Right atrium auricular region (tissue), 2 donors: ENCODE measurements around the gene DPT. TPM values are rescaled to one million over a fixed set of nuclear protein-coding genes. Genes with fewer than 3 reads are reported as not detected.
A peak's percentile ranks its signal among the peaks of the same experiment; 100 is the strongest.

Source experiments
- DNase-seq: peaks from one replicate; pipeline ENCODE4 v3.0.0-alpha.2; 2019; ENCODE audit warnings: low spot score
- H3K27ac ChIP-seq, 2 donors: fragments of 200-600 bp; sonication (generic); 1 replicate in 1 of 2; 2 replicates in 1 of 2; pipeline ENCODE4 v1.5.1; 2016 to 2019
- H3K27me3 ChIP-seq, 2 donors: fragments of 200-600 bp; sonication (generic); one replicate each; pipeline versions ENCODE4 v1.5.1 to v1.6.0; 2017 to 2019
- H3K36me3 ChIP-seq: fragments of 200-600 bp; sonication (generic); one replicate; pipeline ENCODE4 v1.5.1; 2016
- H3K4me1 ChIP-seq, 2 donors: fragments of 200-600 bp; sonication (generic); one replicate each; pipeline versions ENCODE4 v1.5.1 to v1.6.0; 2017 to 2019
- H3K4me3 ChIP-seq, 2 donors: fragments of 200-600 bp; sonication (generic); 1 replicate in 1 of 2; 2 replicates in 1 of 2; pipeline ENCODE4 v1.5.1; 2017 to 2019; ENCODE audit warnings: mild to moderate bottlenecking in 1 of 2, moderate library complexity in 1 of 2
- H3K9me3 ChIP-seq, 2 donors: fragments of 200-600 bp; sonication (generic); one replicate each; pipeline ENCODE4 v1.5.1; 2019
- CTCF ChIP-seq, 2 donors: fragments of 200-600 bp; sonication (generic); IDR thresholded peaks; one replicate each; pipeline ENCODE4 v1.5.1; 2019; ENCODE audit warnings: antibody characterized with exemption in 2 of 2
- total RNA-seq, 2 donors: library from RNA; depleted of rRNA; stranded (reverse); fragments of >200 nt; gene quantifications; one replicate each; pipeline ENCODE4 v1.1.0, GENCODE V29; 2016

The DPT gene
- total RNA-seq, 2 donors from 2014 or later = 52.2 to 71.3 TPM

DNA sequence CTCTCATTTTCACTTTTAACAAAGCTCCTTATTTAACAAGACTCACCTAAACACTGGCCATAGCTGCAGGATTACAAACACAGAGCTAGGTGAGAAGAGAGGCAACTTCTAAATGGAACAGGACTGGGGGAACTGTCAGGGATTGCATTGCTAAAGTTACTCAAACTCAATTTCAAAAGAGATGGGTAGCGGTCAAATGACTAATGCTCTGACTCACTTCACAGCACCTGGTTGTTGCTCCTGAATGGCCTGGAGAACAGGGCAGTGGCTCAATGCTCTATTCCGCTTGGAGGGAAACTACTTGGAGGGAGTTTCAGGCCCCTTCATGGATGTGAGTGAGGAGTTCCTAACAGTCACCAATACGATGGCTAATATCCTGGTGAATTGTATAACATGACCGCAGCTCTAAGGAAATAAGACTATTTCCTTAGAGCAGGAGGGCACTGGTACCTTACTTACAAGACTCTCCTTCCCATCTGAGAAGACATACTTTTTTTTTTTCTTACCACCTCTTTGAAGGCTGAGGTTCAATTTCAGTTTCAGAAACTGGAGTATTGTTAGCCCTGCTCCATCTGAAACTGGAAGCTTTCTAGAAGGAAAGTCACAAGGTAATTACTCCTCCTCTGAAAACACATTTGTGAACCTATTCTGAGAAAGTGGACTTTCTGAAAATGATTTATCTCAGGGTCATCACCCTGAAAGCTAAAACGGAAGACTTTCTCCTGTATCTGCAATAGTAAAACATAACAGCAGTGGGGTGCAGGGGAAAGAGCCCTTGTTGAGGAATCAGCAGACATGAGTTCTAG lies 9.5 kb downstream of the DPT start:
- Histone ChIP-seq H3K4me1 (peaks cover 0 to 27% of the 10 kb centered on the region in 2 donors), H3K36me3 (no peaks in the 10 kb centered on the region), H3K27ac (no peak overlapping the region), H3K4me3 (no peak overlapping the region), H3K27me3 (no peaks in the 10 kb centered on the region), H3K9me3 (no peaks in the 10 kb centered on the region)
- DNase-seq = no peak
- no peak for TF ChIP-seq CTCF (IDR thresholded peaks at IDR 0.05)

GRCh38 chr1:168717906-168718891 lies 10.8 kb downstream of the DPT start:
- no peaks in the 10 kb centered on the region for H3K36me3 ChIP-seq
- no peaks in the 10 kb centered on the region for H3K9me3 ChIP-seq
- H3K4me1 ChIP-seq = peaks cover 0 to 25% of the 10 kb centered on the region in 2 donors
- peak overlapping the region in 1 of 2 donors; percentile 70 for H3K27ac ChIP-seq
- H3K4me3 ChIP-seq = no peak overlapping the region
- no peak for TF ChIP-seq CTCF (IDR thresholded peaks at IDR 0.05)
- DNase-seq = peak; percentile 76
- H3K27me3 ChIP-seq = no peaks in the 10 kb centered on the region

- Histone ChIP-seq H3K27me3 (no peaks in the 10 kb centered on the region), H3K4me1 (peaks cover 0 to 22% of the 10 kb centered on the region in 2 donors), H3K4me3 (no peak overlapping the region), H3K9me3 (no peaks in the 10 kb centered on the region), H3K27ac (no peak overlapping the region), H3K36me3 (no peaks in the 10 kb centered on the region)
- no peak for DNase-seq
- TF ChIP-seq CTCF (IDR thresholded peaks at IDR 0.05) = no peak
Observed at GRCh38 chr1:168714012-168714411, 15.0 kb downstream of the DPT start.

- DNase-seq = no peak
- TF ChIP-seq CTCF (IDR thresholded peaks at IDR 0.05) = no peak
- Histone ChIP-seq H3K4me3 (peak overlapping the region in 1 of 2 donors; percentile 1), H3K36me3 (no peaks in the 10 kb centered on the region), H3K27ac (peak overlapping the region; percentile 29 to 79), H3K27me3 (no peaks in the 10 kb centered on the region), H3K4me1 (peaks cover 0 to 14% of the 10 kb centered on the region in 2 donors), H3K9me3 (no peaks in the 10 kb centered on the region)
Observed at GRCh38 chr1:168709405-168710363, 19.3 kb downstream of the DPT start.
